Measurements from ENCODE around the gene TBC1D10B. TPM values are rescaled to one million over a fixed set of nuclear protein-coding genes. Genes with fewer than 3 reads are reported as not detected.
"Not testable (repeated sequence)": the region's sequence is repeated elsewhere in the genome, so short reads cannot be mapped to it uniquely, and the experiment has no call there.

Gene TBC1D10B
- total RNA-seq, 1 experiment from 2014 or later: 47.0 TPM

DNA sequence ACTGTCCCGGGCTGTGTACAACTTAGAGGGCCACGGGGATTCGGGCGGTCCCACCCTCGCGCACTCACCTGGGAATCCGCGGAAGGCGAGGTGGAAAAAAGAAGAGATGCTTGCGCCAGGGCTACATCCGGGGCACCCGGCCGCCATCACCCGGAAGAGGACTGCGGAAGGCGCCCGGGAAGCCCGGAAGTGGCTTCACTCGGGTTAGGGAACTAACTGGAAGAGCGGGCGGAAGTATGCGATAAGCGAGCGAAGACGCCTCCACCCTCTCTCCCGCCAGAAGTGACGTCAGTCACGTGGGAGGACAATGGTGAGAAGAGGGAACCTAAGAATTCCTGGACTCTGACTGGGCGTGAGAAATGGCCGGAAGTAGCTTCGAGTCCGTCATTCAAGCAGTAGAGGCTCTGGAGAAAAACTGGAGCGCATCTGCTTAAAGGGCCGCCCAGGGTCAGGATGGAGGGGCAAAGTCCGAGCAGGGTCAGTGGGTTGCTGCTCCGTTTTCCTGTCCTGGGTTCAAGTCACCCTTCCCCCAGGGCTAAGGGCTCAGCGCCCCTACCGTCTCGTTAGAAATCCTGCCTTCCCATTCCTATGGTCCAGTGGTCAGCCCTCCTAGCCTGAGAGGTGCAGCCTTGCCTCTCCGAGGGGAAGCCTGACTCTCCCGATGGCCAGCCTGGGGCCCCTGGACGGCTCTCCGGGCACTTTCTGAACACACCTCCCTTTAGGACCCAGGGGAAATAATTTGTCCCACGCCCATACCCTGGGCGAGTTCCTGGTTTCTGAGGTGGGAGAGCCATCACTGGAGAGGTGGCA is 14.9 kb downstream of the TBC1D10B start, which contains the start of gene CD2BP2:
Gene CD2BP2 (minus strand): TSS at position 165 of the 810 bp plus-strand sequence. CDS start 627 bp downstream, outside the sequence.
- DNase-seq (ENCODE audit: low spot score): peak; percentile 100

GRCh38 chr16:30354423-30355143 is 15.7 kb downstream of the TBC1D10B start:
- no peak for DNase-seq (ENCODE audit: low spot score)

DNA sequence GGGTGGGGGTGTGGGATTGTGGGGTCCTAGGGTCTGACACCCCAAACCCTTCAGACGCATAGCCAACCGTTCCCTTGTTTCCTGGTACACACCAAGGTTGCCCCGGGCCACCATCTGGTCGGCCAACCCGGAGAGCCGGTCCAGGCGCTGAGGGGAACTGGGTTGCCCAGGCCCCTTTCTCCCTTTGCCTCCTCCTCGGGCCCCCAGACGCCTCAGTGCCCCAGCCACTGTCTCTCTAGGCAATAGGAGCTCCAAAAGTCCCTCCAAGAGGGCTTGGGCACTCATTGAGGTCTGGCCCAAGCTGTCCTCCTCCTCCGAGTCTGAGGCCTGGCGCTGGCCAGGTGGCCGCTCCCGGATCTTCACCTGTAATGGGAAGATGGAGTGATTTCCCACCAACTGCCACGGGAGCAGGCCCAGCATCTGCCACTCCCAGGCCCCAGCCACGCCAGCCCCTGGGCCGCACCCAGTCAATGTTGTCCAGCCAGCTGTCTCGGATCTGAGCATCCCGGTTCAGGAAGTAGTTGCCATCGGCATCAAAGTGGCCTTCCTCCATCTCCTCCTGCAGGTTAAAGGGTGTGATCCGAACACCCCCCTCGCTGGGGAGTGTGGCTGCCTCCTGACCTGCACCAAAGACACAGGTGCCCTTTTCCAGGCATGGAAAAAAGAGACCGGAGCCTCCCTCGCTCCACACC is 16.7 kb downstream of the TBC1D10B start:
- no peak for DNase-seq (ENCODE audit: low spot score)

GRCh38 chr16:30352488-30353401 is 17.5 kb downstream of the TBC1D10B start:
- no peak for DNase-seq (ENCODE audit: low spot score)

DNA sequence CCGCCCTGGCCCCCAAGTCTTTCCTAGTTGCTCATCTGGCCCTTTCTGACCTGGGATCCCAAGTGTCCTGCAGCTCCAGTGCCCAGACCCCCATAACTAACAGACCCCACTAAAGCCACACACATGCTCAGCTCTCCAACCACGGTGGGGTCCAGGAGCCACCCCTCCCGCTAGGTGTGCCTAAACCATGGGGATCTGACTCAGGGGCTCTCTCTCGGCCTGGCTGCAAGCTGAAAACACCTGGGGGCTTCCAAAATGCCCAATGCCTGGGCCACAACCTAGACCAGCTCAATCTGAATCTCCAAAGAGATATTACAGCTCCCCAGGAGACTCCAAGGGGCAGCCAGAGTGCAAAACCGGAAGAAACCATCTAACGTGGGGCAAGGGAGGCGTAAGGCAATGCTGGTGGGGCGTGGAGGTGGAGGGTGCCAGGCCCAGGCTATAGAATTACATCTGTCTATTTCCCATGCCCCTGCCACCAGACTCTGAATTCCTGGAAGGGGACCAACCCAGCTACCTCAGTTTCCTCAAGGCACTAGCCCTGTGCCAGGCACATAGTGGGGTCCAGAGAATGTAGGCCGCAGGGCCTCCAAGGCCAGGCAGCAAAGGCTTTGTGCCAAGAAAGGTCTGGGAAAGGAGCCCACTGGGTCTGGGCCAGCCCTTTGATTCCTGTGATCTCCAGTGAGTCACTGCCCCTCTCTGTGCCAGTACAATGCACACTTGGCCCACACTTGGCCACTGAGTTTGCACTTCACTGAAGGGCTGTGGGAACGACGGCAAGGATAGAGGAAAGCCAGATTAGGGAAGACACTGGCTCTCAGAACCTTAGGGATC is 18.5 kb downstream of the TBC1D10B start:
- DNase-seq (ENCODE audit: low spot score): peak; percentile 83

DNA sequence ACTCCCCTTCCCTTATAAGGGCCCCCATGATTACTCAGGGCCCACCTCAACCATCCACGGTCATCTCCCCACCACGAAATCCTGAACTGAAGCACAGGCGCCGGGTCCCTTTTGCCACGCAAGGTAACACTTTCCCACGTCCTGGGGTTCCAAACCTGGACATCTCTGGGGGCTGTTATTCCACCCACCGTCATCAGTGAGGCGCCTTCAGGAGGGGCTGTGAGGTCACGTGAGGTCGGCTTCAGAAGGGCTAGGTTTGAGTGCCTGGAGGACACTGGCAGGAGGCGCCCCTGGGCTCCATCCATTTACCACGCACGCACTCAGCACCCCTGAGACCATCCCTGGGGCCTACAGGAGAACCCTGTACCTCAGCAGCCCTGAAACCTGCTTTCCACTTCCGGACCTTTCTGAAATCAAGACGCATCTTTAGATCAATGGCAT is 19.3 kb downstream of the TBC1D10B start:
- no peak for DNase-seq (ENCODE audit: low spot score)

DNA sequence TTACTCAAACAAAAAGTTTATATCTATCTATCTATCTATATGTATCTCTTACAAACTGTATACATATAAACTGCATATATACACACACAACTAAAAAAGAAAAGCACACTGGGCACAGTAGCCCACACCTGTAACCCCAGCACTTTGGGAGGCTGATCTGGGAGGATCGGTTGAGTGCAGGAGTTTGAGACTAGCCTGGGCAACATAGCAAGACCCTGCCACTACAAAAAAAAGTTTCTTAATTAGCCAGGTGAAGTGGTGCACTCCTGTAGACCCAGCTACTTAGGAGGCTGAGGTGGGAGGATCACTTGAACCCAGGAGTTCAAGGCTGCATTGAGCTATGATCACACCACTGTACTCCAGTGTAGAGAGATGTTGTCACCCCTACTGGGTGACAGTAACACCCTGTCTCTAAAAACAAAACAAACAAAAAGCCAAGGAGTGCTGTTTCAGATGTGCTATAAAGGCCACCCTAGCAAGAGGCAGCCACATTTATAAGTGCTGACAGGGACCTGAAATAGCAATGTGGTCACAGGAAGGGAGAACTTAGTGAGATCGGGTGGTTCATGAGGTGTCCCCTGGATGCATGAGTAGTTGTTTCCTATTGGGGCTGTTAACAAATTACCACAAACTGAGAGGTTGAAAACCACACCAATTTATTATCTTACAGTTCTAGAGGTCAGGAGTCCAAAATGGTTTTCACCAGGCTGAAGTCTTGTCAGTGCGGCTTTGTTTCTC is 20.0 kb downstream of the TBC1D10B start:
- DNase-seq (ENCODE audit: low spot score): peak; percentile 35

DNA sequence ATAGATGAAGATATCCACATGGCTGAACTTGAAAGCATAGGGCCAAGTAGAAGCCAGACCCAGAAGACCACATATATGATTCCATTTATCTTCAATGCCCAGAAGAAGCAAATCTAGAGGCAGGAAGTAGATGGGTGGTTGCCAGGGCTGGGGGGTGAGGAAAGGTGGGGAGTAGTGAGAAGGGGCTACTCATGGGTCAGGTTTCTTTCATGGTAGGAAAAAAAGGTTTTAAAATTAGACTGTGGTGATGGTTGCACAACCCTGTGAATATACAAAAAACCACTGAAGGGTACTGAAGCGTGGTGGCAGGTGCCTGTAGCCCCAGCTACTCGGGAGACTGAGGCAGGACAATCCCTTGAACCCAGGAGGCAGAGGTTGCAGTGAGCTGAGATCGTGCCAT is 20.6 kb downstream of the TBC1D10B start:
- DNase-seq (ENCODE audit: low spot score): no peak

GRCh38 chr16:30348929-30349328 is 21.4 kb downstream of the TBC1D10B start:
- no peak for DNase-seq (ENCODE audit: low spot score)

DNA sequence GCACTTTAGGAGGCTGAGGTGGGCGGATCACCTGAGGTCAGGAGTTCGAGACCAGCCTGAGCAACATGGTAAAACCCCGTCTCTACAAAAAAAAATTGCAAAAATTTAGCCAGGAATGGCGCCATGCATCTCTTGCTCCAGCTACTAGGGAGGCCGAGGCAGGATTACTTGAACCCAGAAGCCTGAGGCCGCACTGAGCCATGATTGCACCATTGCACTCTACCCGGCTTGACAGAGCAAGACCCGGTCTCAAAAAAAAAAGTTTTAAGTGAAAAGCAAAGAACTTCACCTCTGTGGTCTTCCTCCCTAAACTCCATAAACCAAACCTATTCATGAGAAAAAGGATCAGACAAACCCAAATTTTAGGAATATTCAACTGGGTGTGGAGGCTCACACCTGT is 22.2 kb downstream of the TBC1D10B start:
- no peak for DNase-seq (ENCODE audit: low spot score)

GRCh38 chr16:30346286-30346685 is 24.0 kb downstream of the TBC1D10B start:
- DNase-seq (ENCODE audit: low spot score): no peak

DNA sequence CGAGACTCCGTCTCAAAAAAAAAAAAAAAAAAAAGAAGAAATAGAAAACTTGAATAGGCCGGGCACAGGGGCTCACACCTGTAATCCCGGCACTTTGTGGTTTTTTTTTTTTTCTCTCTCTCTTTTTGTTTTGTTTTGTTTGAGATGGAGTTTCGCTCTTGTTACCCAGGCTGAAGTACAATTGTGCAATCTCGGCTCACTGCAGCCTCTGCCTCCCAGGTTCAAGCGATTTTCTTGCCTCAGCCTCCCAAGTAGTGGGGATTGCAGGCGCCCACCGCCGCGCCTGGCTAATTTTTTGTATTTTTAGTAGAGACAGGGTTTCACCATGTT is 26.8 kb downstream of the TBC1D10B start:
- not testable (repeated sequence) for DNase-seq (ENCODE audit: low spot score)

DNA sequence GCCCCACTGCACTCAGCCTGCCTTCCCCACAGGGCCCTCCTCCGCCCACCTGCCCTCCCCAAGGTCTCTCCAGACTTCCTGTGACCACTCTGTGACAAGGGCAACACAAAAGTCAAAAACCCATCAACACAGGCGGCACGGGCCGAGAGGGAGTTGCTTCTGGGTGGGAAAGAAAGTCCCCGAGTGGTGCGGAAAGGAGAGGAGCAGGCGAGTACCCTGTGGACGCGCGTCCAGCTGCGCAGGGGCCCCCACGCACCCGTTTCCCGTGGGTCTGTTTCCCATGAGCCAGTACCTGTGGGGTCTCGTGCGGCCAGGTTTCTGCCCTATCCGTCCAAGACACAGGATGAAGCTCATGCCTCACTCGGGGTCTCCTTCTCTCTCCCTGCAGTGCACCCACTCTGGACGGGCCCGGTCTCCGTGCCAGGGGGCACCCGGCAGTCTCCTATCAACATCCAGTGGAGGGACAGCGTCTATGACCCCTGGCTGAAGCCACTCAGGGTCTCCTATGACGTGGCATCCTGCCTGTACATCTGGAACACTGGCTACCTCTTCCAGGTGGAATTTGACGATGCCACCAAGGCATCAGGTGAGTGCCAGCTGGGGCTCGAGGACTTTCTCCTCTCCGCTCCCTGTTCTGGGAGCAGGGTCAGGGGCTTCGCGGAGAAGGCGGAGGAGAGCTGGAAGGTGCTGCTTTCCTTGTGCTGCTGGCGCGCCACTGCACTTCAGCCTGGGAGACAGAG is 27.4 kb downstream of the TBC1D10B start:
- DNase-seq (ENCODE audit: low spot score): no peak

DNA sequence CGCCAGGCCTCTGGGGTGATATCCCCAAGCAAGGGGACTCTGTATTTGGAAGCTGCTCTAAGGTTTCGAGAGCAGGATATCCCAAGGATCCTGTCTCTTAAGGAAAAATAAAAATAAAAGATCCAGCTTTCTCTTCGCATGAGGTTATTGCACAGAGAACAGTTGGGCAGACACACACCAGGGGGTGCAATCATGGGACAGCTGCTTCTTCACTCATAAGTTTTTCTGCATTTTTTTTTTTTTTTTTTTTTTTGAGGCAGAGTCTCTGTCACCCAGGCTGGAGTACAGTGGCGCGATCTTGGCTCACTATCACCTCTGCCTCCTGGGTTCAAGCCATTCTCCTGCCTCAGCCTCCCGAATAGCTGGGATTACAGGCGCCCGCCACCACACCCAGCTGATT is 28.3 kb downstream of the TBC1D10B start:
- not testable (repeated sequence) for DNase-seq (ENCODE audit: low spot score)

DNA sequence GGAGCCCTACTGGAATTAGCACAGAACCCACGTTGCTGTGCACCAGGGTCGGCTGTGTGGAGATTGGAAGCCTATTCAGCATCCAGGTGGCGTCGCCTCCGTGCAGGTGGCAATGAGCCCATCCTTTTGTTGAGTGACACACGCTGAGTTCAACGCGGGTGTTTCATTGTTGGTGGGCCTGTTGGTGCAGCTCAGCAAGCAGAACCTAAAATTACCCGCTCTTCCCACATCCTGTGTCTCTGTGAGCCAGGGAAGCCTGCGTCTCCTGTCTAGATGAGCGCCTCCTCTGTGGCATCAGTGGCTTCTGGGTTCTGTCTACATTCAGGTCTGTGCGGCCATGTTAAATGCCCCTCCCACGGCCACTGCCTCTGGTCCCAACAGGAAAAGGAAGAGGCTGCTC is 29.7 kb downstream of the TBC1D10B start:
- no peak for DNase-seq (ENCODE audit: low spot score)

- not testable (repeated sequence) for DNase-seq (ENCODE audit: low spot score)
Observed at GRCh38 chr16:30338715-30339114, 31.6 kb downstream of the TBC1D10B start.

DNA sequence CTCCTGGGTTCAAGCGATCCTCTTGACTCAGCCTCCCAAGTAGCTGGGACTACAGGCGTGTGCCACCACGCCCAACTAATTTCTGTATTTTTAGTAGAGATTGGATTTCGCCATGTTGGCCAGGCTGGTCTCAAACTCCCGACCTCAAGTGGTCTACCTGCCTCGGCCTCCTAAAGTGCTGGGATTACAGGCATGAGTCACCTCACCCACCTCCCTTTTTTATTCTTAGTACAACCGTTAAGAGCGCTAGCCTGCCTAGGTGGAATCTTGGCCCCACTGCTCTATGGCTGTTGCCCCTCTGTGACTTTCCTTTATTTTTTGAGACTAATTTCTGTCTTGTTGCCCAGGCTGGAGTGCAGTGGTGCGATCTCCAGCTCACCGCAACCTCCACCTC is 32.3 kb downstream of the TBC1D10B start:
- not testable (repeated sequence) for DNase-seq (ENCODE audit: low spot score)

GRCh38 chr16:30335598-30336474 is 34.5 kb downstream of the TBC1D10B start:
- DNase-seq (ENCODE audit: low spot score): peak; percentile 63
